Effector CD4-positive, alpha-beta T cell (primary cell): ENCODE measurements around the gene MPHOSPH6.
"Not testable (repeated sequence)": the region's sequence is repeated elsewhere in the genome, so short reads cannot be mapped to it uniquely, and the experiment has no call there.

Experiments
- DNase-seq: peaks from one replicate; pipeline ENCODE4 v3.0.0-alpha.2; 2020
- total RNA-seq: gene quantifications from one replicate; lab custom pipeline; 2026; lab: John Stamatoyannopoulos, UW

MPHOSPH6 gene, protein sequence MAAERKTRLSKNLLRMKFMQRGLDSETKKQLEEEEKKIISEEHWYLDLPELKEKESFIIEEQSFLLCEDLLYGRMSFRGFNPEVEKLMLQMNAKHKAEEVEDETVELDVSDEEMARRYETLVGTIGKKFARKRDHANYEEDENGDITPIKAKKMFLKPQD
- 7.9 reads per million, percentile 27 among the genes with 10 or more reads in this experiment for total RNA-seq

DNA sequence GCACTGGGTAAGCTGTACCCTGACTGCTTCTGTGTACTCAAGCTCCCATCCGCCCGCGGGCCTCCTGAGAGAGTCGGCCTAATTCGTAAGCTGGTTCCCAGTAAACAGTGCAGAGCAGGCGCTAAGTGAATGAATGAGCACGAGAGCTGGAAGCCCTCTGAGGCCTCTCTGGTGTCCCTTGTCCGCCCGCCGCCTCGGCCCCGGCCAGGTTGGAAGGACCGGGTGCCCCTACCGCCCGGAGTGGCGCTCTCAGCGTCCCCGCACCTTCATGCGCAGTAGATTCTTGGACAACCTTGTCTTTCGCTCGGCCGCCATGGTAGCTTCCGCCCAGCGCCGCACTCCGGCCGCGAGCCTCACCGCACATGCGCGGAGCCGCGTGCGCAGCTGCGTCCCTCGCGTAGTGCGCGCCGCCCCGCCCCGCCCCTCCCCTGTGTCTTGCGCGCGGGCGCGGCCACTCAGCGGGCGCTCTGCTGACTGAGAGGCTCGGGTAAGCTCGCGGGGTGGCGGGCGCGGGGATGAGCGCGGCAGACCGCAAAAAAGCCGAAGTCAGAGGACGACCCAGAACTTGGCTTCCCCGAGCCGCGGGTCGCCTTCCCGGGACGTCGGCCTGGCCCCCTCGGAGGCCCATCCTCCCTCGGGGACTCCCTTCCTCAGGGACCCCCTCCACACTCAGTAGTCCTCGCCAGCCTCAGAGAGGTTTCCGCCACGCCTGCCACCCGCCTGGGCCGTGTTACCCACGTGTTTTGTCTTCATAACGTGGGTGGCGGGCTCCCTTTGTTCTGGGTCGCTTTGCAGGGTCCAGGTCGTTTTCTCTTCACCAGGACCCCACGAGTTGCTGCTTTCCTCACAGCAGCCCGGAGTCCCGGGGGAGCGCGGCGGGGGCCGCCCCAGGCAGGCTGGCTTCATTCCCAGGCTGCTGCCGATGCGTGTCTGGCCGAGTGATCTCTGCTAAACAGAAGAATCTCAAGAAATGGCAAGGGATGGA lies at the start of gene MPHOSPH6:
MPHOSPH6 (minus strand) TSS at position 364 of the 985 bp plus-strand sequence; CDS start at position 315, 49 bp downstream.
- DNase-seq, result peak; percentile 85

DNA sequence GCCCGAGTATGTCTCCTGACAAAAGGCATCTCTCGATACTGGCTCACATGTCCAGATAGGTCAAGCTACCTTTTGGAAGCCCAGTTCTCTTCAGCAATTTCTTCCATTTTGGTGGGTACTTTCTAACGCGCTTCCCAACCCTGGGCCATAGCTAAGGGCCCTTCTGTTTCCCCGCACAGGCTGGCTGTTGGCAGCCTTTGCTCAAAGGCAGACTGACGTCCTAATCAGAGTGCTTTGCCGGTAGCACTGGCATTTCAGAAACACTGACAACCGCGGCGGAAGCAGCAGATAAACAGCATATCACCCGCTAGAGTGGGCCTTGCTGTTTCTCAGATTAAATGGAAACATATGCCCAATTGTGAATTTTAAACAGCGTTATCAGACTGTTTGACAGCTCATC lies 49.3 kb upstream of the MPHOSPH6 start:
- no peak for DNase-seq

DNA sequence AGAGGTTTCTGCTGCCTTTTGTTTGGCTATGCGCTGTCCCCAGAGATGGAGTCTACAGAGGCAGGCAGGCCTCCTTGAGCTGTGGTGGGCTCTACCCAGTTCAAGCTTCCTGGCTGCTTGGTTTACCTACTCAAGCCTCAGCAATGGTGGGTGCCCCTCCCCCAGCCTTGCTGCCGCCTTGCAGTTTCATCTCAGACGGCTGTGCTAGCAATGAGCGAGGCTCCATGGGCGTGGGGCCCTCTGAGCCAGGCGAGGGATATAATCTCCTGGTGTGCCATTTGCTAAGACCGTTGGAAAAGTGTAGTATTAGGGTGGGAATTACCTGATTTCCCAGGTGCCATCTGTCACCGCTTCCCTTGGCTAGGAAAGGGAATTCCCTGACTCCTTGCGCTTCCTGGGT lies 39.3 kb upstream of the MPHOSPH6 start:
- not testable (repeated sequence) for DNase-seq

DNA sequence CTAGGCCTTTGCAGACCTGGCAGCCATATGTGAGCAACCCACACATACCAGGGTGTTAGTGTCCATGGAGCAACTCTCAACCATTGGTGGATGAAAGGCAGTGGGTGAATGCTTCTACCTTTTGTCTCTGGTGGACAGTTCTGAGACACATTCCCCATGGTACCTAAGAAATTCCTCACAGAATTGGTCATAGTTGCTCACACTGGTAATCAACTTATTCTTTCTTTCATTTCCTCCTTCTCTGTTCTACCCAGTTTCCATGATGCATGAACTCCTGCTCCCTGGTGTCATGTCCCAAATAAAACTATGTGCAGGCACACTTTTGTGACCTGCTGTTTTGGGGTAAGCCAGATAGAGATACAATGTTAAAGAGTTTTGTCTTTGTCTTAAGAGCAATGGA lies 33.2 kb upstream of the MPHOSPH6 start:
- no peak for DNase-seq

DNA sequence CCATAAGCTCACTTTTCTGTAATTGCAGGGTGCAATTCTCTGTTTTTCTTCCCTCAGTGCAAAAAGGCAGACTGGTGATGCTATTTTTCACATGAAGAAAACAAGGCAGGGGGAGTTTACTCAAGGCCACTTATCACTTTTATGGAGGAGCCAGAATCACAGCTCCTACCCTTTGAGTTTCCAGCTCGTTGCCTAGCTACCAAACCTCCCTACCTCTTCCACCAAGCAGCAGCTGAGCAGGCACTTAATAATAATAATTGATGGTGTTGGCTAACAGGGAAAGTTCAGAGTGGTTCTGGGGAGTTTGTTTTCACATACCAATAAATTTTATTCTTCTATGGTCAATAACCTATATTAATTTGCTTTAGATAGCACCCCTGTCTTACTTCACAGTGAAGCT lies 31.9 kb upstream of the MPHOSPH6 start:
- DNase-seq, result no peak

DNA sequence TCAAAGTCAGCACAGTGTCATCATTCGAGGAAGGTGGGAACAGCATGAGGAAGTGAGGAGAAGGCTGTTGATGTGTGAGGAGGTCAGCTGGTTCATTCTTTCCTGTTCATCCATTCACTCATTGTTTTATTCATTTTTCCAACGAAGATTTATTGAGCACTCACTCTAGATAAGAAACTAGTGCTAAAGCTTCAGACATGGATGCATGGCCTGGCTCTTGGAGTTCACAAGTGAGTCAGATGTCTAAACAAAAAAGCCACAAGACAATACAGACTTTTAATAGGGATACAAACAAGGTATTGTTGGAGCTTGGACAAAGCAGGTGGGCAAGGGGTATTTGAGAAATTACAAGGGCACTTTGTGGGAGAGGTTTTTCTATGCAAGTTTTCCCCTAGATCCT lies 31.3 kb upstream of the MPHOSPH6 start:
- DNase-seq, result no peak

DNA sequence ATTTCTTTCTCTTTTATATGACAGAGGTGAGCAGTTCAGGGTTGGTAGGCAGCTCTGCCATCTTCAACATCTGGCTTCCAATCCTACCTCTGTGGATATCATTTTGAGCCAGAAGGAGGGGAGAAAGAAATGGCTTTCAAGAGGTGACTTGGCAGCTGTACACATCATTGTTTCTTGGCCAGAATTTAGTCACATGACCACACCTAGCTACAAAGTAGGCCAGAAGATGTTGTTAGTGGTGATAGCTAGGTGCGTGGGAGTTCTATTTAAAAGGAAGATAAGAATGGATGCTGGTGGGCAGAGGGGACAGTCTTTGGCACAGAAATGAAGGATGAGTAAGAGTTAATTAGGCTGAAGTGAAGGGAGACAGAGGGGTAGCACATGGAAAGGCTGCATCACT lies 29.2 kb upstream of the MPHOSPH6 start:
- no peak for DNase-seq

DNA sequence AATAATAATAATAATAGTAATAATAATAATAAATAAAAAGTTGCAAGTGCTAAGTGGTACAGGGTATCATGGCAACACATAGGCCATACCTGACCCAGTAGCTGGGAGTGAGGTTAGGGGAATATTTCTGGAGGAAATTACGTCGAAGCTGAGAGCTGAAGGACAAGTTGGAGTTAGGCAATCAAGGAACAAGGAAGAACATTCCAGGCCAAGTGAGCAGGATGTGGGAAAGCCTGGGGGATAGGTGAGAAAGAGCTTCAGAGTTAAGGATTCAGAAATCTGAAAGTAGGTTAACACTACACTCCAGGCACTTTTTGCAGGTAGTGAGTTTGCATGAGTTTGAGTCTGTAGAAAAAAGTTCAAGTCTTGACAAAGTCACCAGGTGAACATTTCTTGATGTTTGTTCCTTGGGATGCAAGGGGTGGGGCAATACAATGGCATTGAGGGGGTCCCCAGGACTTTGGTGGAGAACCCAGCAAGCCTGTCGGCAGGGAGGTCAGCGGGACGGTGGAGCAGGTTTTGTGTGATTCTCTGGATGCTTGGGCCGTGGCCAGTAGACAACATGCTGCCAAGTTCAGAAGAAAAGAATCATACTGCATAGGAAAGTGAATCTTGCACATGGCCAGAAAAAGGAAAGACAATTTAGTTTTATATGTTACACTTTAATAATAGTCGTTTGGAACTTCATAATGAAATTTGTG lies 27.7 kb upstream of the MPHOSPH6 start:
- no peak for DNase-seq

DNA sequence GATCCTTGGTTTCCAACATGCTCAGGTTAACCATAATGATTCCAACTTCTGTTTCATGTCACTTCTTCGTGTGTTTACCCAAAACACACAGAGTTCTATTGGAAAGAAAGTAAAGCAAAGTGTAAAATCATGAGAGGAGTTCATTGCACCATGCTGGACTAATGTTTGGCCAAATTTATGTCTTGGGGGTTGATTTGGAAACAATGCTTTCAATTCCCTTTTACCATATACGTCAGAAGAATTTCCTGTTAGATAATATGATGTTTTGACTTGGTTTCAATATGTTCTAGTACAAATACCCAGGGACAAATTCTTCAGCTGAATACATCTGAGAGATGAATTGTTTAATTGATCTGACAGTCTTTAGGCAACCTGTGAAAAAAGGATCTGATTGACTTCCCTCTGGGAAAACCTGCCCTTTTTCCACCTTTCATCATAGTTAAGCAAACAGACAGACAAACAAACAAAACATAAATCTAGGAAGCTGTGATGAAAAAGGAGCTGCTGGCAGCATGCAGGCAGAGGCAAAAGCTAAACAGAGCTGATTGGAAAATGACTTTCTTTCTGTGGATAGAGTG lies 26.0 kb upstream of the MPHOSPH6 start:
- no peak for DNase-seq

DNA sequence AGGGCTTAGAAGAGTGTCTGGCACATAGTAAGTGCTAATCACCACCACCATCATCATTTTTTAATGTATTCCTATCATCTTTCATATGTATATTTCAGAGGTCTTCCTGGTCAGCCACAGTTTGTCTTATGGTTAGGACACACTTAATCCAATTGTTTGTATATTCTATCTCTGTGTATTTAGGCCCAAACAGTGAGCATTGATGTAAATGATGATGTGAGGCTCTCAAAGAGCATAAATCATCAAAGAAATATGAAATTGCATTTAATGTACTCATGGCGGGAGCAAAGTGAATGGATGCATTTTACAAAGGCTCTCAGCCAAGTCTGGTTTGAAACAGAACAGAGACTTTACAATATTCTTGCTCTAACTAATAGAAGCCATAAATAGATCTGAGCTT lies 24.1 kb upstream of the MPHOSPH6 start:
- DNase-seq, result no peak

DNA sequence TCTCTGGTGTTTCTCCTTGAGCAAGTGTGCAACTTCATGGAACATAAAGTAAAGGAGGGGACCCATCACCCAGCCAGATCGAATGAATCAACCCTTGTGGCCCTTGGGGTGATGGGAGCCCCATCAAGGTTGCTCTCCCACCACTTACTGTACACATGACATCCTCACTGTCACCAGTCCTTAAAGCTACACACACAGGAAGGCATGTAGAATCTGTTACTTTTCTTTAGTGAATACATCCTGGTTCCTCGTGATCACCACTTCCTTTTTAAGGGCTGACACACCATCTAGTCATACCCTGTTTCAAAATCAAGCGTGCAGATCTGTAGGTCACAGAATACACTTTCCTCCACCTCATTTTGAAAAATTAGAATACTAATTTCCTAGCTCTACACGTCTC lies 22.6 kb upstream of the MPHOSPH6 start:
- DNase-seq, result no peak

DNA sequence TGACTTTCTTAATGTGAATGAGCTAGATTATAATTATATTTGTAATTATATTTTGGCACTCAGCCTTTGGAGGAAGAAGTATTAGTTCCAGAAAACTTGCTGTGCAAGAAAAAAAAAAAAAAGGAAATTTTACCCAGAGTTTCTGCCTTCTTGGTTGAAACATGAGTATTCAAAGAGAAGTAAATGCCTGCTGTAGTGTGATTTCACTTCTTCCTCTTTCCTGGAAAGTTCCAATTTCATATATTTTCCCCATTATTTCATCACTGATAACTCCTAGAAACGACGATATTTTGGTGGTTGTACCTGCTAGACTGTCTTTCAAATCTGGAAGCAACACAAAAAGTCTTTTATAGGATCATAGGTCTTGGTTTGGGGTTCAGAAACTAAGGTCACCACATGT lies 20.4 kb upstream of the MPHOSPH6 start:
- DNase-seq, result no peak

DNA sequence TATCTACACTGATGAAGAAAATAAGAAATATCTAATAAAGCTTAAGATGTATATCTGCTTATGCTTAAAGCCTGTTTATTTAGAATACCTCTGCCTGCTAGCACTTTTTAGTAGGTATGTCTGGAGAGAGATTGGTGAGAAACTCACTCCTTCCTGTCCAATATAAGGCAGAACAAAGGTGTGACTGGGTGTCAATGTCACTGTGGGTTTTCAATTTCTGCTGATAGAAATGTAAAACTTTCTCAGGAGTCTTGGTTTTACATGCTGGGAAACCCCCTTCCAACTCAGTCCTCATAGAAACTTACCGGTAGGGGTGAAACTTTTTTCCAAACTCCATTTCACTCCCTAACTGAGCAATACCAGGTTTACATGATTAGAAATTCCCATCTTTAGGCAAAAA lies 17.8 kb upstream of the MPHOSPH6 start:
- DNase-seq, result no peak

DNA sequence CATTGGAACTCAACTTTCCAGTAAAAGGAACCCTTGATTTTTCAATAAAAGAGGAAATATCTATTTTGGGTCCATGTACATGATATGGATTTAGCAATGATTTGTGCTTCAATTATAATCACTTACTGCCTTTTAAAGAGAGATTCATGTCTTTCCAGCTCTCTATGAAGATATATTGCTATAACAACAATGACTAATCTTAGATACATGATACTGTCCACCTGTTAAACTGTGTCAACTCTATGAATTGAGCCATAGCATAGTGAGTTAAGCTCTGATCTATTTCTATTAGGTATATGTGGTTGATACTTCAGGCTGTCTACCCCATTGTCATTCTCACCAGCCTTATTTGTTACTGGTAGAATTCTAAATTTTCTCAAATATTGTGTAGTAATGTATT lies 15.0 kb upstream of the MPHOSPH6 start:
- DNase-seq, result no peak

DNA sequence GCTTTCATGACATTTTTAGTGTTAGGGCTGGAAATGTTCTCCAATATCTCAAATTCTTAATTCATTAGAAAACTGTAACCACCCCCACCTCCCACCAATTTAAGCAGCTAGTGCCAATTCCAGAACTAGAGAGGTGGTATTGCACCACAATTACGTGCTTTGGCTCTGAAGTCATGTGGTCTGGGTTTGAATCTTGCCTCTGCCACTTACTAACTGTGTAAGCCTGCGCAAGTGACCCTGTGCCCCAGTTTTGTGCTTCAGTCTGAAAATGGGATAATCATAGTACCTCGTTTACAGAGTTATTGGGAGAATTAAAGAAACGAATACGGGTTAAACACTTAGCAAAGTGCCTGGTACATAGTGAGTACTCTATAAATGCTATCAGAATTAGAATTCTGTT lies 14.2 kb upstream of the MPHOSPH6 start:
- no peak for DNase-seq

DNA sequence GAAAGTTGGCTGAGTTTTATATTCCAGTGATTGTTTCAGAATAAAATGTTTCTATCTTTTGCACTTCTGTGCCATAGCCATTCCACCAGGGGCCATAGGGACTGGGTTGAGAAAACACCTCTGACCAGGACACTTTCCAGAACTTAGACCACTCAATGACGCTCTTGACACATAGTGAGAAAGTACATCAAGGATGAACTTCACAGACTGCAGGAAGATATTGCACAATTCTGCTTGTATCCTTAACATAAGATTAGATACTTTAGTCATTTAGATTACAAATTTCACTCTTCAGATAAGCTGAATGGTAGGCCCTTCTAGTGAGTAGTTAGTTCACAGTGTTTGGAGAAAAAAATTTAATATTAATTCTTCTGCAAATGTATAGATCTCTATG lies 13.0 kb upstream of the MPHOSPH6 start:
- no peak for DNase-seq

DNA sequence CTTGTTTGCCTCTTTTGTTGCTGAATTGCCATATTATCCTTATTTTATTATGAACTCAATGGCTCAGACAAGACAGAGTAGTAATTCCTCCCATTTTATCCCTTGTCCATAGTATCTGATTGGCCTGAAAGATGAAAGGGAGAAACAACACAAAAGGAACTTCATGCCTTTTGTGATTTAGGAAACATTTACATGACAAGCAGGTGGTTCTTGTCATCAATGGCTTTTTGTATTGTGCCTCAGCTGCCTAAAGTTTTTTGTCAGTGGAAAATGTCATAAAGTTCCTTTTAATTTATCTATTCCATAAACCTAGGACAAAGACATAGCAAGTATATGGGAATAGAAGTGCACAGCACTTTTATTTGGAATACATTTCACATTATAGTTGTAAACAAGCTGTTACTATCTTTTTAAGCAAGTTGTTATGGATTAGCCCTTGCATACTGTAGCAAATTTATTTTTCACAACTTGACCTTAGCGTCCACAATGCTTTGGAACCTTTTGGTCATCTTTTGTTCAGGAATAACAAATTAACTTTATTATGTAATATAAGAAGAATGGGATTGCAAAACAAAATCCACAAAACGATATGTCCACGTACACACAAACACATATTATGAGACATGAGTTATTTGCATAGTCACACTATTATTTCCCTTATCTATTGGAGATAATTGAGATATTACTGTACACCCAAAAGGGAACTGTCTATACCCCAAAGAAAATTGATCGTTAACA lies 12.4 kb upstream of the MPHOSPH6 start:
- no peak for DNase-seq

DNA sequence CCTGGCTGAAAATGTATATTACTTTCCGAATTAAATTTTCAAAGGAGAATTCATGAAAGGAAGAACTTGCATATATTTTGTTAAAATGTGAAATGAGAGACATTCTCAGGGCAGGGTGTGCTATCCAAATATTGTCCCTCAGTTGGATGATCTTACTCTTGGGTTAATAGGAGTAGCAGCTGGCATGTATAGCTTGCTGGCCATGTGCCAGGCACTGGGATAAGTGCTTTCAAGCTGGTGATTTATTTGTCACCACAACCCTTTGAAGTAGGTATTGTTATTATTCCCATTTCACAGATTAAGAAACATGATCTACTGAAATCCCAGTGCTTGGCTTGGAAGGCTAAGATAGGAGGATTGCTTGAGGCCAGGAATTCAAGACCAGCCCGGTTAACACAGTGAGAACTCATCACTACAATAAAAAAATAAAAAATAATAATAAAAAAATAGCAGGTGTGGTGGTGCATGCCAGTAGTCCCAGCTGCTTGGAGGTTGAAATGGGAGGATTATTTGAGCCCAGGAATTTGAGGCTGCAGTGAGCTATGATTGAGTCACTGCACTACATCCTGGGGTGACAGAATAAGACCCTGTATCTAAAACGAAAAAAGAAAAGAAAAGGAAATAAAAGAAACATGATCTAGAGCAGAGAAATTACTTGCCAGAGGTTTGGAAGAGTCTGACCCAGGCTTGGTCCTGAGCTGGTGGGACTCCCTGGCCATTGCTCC lies 11.6 kb upstream of the MPHOSPH6 start:
- DNase-seq, result no peak

DNA sequence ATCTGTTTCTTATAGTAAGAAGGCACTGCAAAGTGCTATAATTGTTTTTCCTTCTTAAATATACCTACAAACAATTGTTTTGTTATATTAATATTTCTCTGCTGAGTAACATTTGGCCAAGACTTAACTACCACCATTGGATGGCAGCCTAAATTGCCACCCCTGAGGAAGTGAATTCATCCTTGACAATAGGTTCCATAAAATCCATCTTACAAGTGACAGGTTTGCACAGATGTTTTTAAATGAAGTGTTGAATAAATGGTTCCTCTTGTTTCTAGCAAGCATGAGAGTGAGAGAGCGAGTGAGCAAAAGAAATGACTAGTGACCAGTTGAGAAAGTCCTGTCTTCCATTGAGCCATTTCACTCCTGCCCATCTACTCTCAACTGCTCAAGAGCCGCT lies 8.3 kb upstream of the MPHOSPH6 start:
- no peak for DNase-seq

DNA sequence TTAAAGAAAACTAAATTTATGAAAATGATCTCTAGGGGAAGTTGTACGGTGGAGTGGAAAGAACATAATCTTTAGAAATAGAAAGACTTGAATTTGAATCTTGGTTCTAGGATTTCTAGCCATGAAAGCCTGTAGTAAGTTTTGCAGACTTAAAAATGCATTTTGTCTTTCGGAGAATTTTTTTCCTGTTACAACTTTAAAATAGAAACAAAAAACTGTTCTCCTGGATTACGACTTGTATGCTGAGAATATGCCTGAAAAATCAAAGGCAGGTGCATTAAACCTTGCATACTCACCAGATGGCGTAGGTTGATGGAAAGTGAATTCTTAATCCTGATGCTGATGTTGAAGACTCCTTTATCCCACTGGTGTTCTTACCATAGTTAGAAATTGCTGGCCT lies 7.5 kb upstream of the MPHOSPH6 start:
- no peak for DNase-seq

DNA sequence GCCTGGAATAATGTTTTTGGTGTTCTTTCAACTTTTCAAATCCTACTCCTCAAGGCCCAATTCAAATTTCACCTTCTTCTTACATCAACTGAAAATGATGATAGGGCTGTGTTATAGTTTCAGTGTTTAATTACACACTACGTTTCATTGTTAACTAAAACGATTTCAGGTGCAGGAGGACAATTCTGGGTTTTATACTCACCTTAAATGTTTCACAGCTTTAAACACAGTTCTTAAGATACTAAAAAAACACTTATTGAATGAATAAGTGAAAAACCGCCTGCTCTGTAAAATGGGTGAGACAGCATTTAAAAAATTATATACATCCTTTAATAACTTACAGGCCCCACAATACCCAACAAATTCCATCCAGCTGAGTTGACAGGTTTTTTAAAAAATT lies 6.2 kb upstream of the MPHOSPH6 start:
- DNase-seq, result no peak

DNA sequence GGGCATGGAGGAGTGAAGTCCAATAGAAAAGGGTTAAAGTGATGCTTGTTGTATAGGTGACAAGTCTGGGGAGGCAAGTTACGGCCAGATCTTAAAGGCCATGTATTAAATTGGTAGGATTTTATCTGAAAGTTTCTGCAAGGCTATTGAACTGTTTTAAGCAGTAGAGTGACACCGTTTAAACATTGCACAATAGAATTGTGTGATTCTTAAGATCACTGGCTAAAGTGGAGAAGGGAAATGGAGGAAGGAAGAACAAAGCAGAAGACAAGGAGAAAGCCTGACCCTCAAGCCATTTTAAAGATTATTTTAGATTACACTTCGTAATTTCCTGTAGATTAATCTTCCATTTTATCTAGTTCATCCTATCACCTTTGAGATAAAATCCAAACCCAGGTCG lies 5.6 kb upstream of the MPHOSPH6 start:
- DNase-seq, result no peak
